Measurements from ENCODE around the gene TTC23. TPM values are rescaled to one million over a fixed set of nuclear protein-coding genes. Genes with fewer than 3 reads are reported as not detected.
A peak's percentile ranks its signal among the peaks of the same experiment; 100 is the strongest.

The TTC23 gene
- total RNA-seq, 1 experiment from 2014 or later, result 17.8 TPM

GRCh38 chr15:99124641-99125040 lies 124.7 kb downstream of the TTC23 start:
- Mint-ChIP-seq H3K27me3 (ENCODE audit: low read depth) (no peaks in the 10 kb centered on the region; the same call in 1 of the 2 replicates), H3K27ac (no peak overlapping the region), H3K9me3 (no peaks in the 10 kb centered on the region), H3K4me3 (no peak overlapping the region), H3K36me3 (no peaks in the 10 kb centered on the region), H3K4me1 (peaks cover 24% of the 10 kb centered on the region)
- ChIA-PET CTCF (interaction anchor here (2.0 kb wide), 1 partner anchor 24 kb away, joined by 10 read pairs; no protein-coding TSS in a partner anchor), POLR2A (no interaction called here)
- ATAC-seq, result no peak
- no peak for DNase-seq (ENCODE audit: low spot score)
- no peak for TF ChIP-seq E2F1 (CRISPR knock-in tag; IDR thresholded peaks at IDR 0.05)
- TF ChIP-seq GTF2I (CRISPR knock-in tag; conservative IDR thresholded peaks at IDR 0.05), result no peak
- TF ChIP-seq CREM (CRISPR knock-in tag; IDR thresholded peaks at IDR 0.05), result no peak
- no peak for TF ChIP-seq USF1 (CRISPR knock-in tag; IDR thresholded peaks at IDR 0.05)
- TF ChIP-seq TEAD4 (CRISPR knock-in tag; IDR thresholded peaks at IDR 0.05), result no peak
- no peak for TF ChIP-seq NR2C2 (CRISPR knock-in tag; IDR thresholded peaks at IDR 0.05)
- no peak for TF ChIP-seq ZNF512 (CRISPR knock-in tag; IDR thresholded peaks at IDR 0.05; ENCODE audit: borderline replicate concordance)
- TF ChIP-seq HMGA2 (CRISPR knock-in tag; IDR thresholded peaks at IDR 0.05), result no peak
- no peak for TF ChIP-seq OVOL2 (CRISPR knock-in tag; IDR thresholded peaks at IDR 0.05; ENCODE audit: borderline replicate concordance)
- TF ChIP-seq ZNF416 (CRISPR knock-in tag; IDR thresholded peaks at IDR 0.05), result no peak

GRCh38 chr15:99123713-99124451 lies 125.5 kb downstream of the TTC23 start:
- no peak for TF ChIP-seq FOXP1 (CRISPR knock-in tag; IDR thresholded peaks at IDR 0.05; ENCODE audit: borderline replicate concordance)
- TF ChIP-seq E2F5 (CRISPR knock-in tag; IDR thresholded peaks at IDR 0.05), result no peak
- no peak for TF ChIP-seq ELF4 (CRISPR knock-in tag; IDR thresholded peaks at IDR 0.05; ENCODE audit: low read depth)
- TF ChIP-seq ZNF281 (CRISPR knock-in tag; IDR thresholded peaks at IDR 0.05), result no peak
- TF ChIP-seq JAZF1 (CRISPR knock-in tag; IDR thresholded peaks at IDR 0.05), result no peak
- Mint-ChIP-seq H3K27me3 (ENCODE audit: low read depth) (no peaks in the 10 kb centered on the region; the same call in 1 of the 2 replicates), H3K36me3 (no peaks in the 10 kb centered on the region), H3K9me3 (no peaks in the 10 kb centered on the region), H3K27ac (peak overlapping the region; percentile 25; the same call in 1 of the 2 replicates), H3K4me3 (no peak overlapping the region), H3K4me1 (peaks cover 24% of the 10 kb centered on the region)
- ATAC-seq (peak; percentile 50), DNase-seq (ENCODE audit: low spot score) (no peak)
- POLR2A ChIA-PET, result no interaction called here
- CTCF ChIA-PET, result interaction anchor here (1.9 to 2.0 kb wide), 2 partner anchors 19 to 23 kb away, joined by 10 read pairs; partner anchors contain the start of gene SYNM

Data from WTC11 (cell line).